ENCODE data around the gene FDXR.

GRCh38 chr17:74855323-74855722 lies 17.5 kb downstream of the FDXR start:
- TF ChIP-seq EZH2 (IDR thresholded peaks at IDR 0.05; ENCODE audit: insufficient read depth, low read length) (no peak), CTCF (IDR thresholded peaks at IDR 0.05; ENCODE audit: insufficient read depth, low read depth, low read length) (no peak)

Measured in astrocyte (in vitro differentiated cells and primary cell).